Measurements from ENCODE around the gene DMXL2.

GRCh38 chr15:51438526-51438925 is 184.0 kb downstream of the DMXL2 start:
- TF ChIP-seq POLR2AphosphoS5 (IDR thresholded peaks at IDR 0.05; ENCODE audit: low read depth, low read length) (no peak), CTCF (IDR thresholded peaks at IDR 0.05) (no peak), GABPA (IDR thresholded peaks at IDR 0.05; ENCODE audit: low read depth) (no peak), MXI1 (IDR thresholded peaks at IDR 0.05; ENCODE audit: low read depth, low read length) (no peak)

Data from SK-N-SH (cell line).